CD4-positive, alpha-beta T cell treated with Interleukin-15 for 4 hours (primary cell): ENCODE measurements around the gene FUOM.

Source experiments
- DNase-seq: peaks from one replicate; pipeline ENCODE4 v3.0.0-alpha.2; 2020; ENCODE audit warnings: low spot score

Gene FUOM

DNA sequence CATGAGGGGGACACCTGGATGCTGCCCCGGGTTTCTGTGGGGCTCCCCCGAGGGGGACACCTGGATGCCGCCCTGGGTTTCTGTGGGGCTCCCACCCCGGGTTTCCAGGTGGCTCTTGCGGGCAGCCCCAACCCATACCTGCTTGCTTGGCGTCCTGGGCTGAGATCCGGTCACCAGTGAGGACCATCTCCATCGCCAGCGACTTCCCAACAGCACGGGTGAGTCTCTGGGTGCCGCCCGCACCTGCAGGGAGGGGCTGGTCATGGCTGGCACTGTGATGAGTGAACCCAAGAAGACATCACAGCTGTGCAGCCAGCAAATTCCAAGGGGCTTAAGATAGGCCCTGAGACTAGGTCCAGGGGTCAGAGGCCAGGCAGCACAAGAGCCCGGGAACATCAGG is 8.9 kb upstream of the FUOM start:
- no peak for DNase-seq

GRCh38 chr10:133366130-133366478 is 8.3 kb upstream of the FUOM start:
- DNase-seq, result no peak

GRCh38 chr10:133365461-133366129 is 7.8 kb upstream of the FUOM start:
- DNase-seq, result no peak

GRCh38 chr10:133364645-133365431 is 7.0 kb upstream of the FUOM start:
- no peak for DNase-seq

GRCh38 chr10:133362846-133363245 is 5.0 kb upstream of the FUOM start:
- no peak for DNase-seq

- DNase-seq, result no peak
Observed at GRCh38 chr10:133361773-133362441, 4.1 kb upstream of the FUOM start.

DNA sequence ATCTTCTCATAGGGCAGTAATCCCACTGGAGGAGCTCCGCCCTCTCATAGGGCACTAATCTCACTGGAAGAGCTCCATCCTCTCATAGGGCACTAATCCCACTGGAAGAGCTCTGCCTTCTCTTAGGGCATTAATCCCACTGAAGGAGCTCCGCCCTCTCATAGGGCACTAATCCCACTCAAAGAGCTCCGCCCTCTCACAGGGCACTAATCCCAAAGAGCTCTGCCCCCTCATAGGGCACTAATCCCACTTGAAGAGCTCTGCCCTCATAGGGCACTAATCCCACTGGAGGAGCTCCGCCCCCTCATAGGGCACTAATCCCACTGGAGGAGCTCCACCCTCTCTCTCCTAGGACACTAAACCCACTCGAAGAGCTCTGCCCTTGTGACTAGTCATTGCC is 3.4 kb upstream of the FUOM start:
- DNase-seq, result no peak

GRCh38 chr10:133359972-133360610 is 2.3 kb upstream of the FUOM start:
- DNase-seq, result no peak

GRCh38 chr10:133359554-133359971 is 1.7 kb upstream of the FUOM start:
- DNase-seq, result peak; percentile 47

DNA sequence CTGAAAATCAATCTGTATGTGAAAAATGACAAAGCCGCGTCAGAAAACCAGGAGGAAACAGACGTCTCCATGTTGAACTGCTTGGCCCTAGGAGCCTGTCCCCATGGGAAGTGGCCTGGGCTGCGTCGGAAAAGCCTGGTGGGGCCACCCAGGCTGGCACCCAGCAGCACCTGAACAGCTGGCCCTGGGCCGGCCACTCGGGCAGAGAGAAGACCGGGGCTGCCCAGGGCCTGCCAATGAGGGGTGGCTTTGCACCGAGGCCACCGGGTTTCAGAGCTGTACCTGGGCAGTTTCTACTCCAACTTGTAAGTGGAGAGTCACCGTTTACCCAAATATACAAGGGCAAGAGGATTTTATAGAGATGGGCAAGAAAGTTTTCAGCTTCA is 1.1 kb upstream of the FUOM start:
- no peak for DNase-seq

DNA sequence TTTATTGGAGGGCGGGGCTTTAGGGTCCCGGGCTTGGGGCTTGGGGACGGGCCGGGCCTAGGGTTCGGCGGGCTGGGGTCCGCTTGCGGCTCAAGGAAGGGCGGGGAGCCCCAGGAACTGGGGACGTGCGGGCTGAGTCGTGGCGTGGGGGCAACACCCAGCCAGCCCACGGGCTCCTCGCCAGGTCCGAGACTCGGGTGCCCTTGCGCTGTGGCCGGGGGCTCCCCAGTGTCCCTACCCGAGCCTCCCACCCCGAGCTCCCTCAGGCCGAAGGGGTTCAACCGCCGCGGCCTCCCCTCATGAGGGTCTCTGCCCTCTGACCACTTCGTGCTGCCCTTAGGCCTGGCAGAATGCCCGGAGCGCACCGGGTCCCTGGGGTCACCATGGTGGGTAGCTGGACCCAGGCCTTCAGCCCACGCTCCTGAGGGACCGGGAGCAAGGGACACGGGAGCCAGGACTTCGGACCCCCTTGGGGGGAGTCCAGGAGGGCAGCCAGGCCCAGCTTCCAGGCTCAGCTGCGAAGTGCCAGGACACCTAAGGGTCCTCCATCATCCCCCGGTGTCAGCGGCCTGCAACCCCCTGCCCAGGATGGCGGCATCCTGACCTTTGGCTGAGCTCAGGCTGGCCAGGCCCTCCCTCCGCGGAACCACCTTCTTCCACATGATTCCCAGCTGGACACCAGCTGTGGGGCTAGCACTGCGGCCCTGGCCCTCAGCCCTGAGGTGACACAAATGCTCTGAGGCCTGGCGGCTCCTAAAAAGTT is 524 bp upstream of the FUOM start:
- no peak for DNase-seq

- DNase-seq, result no peak
Observed at GRCh38 chr10:133356549-133357284, 1.1 kb downstream of the FUOM start.

DNA sequence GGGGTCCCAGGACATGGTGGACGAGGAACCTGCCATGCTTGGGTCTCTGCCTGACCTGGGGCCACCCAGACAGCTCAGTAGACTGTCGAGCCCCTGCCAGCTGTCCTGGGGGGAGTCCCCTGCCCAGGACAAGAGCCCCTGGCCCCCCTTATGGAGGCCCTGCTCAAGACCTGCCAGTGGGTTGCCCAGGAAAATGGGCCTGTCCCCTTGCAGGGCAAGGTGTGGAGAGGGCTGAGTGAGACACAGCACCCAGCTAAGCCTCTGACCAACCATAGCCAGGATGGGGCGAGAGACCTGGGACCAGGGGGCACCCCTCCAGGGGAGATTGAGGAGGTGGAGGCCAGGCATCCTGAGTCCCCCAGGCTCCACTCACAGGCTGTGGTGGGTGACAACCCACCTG is 1.8 kb downstream of the FUOM start:
- no peak for DNase-seq

GRCh38 chr10:133355266-133355665 is 2.6 kb downstream of the FUOM start:
- DNase-seq, result no peak

GRCh38 chr10:133354672-133355240 is 3.1 kb downstream of the FUOM start:
- no peak for DNase-seq

DNA sequence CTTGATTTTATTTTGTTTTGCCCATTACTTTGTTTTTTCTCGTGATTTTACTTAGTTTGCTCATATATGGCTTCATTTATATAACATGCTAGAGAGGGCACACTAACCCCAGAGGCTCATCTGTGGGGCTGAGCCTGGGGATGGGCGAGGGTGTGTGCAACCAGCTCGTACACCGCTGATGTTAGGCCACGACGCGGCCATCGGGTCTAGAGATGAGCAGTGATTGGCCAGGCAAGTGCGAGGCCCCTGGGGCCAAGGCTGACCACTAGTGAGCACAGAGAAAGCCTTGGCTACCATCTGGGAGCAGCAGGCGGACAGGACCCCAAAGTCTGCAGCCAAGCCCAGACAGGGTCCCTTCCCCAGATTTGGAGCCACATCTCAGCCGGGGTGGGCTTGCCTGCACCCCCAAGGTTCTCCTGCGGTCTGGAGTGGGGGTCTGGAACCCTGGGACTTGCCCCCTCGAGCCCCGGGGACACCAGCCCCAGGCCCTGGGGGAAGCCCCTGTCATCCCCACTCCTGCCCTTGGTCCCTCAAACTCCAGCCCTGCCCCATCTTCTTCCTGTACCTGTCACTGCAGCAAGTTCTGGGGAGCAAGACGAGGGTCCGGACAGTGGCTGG is 3.7 kb downstream of the FUOM start:
- DNase-seq, result no peak

DNA sequence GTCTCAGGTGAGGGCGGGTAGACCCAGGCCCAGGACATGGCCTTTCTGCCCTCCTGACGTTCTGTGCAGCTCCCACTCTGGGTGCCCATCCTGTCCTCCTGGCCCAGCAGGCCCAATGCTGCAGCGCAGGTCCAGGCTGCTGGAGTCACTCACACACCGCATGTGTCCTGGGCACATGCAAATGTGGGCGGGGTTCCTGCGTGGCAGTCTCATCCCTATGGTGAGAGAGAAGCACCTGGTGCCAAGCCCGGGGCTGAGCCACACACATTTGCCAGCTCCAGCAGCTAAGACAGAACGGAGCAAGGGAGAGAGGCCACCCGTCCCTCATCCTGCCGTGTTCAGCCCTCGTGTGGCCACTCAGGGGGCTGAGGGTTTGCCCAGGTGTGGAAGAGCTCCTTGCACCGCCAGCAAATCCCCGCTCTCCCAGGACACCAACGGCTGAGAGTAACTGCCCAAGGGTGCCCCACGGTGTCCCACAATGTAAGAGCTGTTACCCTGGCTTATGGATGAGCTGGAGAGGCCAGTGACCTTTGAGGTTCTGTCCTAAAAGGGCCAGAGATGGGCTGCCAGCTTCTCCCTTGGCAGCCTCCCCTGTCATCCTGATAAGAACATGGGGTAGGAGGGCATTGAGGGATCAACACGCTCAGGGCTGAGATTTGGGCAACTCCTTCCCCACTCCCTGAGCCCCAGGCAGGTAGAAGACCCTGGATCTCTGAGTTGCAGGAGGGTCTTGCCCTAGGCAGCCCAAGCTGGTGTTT is 4.4 kb downstream of the FUOM start:
- DNase-seq, result no peak

- DNase-seq, result no peak
Observed at GRCh38 chr10:133351408-133352318, 6.2 kb downstream of the FUOM start.

GRCh38 chr10:133350950-133351329 is 6.9 kb downstream of the FUOM start:
- no peak for DNase-seq
